Fibroblast of skin of scalp (primary cell): ENCODE measurements around the gene PCOLCE2.
"Not testable (repeated sequence)": the region's sequence is repeated elsewhere in the genome, so short reads cannot be mapped to it uniquely, and the experiment has no call there.

ENCODE experiments used
- DNase-seq: peaks from one replicate; pipeline ENCODE4 v3.0.0-alpha.2; 2013

Gene PCOLCE2

GRCh38 chr3:142898346-142899213 lies 9.7 kb upstream of the PCOLCE2 start:
- DNase-seq, result no peak

- no peak for DNase-seq
Observed at GRCh38 chr3:142897807-142898206, 8.9 kb upstream of the PCOLCE2 start.

DNA sequence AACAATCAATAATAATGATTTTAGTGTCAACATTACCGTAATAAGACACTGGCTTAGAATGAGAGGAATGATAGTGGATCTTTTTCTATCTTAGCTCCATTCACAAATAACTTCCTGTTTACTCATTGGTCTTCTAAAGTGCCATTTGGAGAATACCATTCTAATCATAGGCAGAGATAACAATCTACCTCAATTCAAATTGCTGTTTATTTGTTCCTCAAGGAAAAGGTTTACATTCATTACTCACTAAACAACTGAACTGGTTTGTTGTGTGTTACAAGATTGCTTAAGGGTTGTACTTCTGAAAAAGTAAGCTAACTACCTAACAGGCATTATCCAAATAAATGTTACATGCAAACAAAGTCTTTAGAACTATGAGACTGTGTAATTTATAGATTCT lies 8.1 kb upstream of the PCOLCE2 start:
- DNase-seq, result no peak

DNA sequence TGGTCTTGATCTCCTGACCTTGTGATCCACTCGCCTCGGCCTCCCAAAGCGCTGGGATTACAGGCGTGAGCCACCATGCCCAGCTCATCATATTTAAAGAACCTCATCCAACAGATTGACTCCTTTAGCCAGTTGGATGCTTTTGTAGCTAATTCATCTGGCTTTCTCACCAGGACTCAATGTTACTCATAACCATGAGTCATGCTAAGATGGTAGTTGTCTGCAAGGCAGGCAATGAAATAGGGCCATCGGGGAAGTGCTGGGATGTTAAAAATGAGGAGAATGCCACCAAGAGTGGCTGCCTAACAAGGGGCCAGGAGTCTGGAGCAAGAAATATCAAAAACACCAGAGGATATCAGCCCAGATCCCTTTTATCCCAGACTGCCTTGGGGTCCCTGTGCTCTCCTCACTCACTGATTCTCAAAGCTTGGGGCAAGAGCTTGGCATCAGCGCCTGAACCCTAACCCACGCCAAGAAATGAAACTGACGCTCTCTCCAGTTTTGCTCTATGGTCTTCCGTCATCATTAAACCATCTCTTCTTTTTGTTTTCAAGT lies 7.4 kb upstream of the PCOLCE2 start:
- peak; percentile 75 for DNase-seq

DNA sequence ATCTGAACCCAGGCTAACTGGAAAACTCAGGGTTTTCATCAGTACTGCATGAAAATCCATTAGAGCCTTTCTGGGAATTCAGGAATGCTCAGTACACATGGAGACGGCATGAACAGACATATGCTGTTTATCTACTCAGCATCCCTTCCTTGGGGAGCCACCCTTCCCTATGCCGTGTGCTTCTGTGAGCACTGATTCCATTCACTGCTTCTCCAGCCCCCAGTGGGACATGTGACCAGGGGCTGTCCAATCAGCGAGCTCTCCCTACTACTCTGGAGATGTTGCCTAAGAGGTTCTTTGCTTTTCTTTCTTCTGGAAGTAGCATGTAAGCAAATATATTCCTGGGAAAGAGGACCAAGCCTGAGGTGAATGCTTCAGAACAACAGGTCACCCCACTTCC lies 5.6 kb upstream of the PCOLCE2 start:
- DNase-seq, result no peak

DNA sequence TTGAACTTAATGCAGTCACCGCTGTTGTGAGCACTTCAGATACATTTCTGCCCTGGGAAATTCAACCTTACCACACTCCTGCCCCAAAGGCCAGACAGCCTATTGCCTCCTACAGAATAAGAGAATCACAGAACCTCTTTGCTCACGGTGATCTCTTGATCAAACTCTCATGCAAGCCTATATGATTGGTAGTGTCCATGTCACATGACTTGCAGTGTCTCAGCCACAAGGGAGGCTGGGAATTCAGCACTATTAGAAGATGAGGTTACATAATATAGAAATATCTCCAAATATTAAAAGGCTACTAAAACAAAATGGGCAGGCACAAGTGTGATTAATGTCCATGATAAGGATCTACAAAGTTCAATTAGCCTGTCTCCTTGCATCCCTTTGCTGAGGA lies 3.8 kb upstream of the PCOLCE2 start:
- no peak for DNase-seq

DNA sequence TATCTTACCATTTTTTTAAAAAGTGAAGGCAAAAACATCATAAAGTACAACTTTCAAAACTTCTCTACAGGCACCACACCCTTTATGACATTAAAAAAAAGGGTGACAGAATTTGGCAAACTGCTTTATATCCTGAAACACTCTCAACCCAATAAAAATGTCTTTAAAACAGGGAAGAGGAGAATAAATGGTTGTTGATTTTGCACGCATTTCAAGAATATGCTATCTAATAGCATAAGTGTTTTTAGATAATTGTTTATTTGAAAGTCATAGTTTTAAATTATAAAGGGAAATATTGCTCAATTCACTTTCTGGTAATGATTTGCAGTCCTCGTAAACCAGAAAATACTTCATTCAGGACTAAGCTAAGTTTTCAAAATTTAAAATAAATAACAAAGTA lies 1.7 kb upstream of the PCOLCE2 start:
- DNase-seq, result no peak

- DNase-seq, result no peak
Observed at GRCh38 chr3:142889212-142890014, 530 bp upstream of the PCOLCE2 start.

DNA sequence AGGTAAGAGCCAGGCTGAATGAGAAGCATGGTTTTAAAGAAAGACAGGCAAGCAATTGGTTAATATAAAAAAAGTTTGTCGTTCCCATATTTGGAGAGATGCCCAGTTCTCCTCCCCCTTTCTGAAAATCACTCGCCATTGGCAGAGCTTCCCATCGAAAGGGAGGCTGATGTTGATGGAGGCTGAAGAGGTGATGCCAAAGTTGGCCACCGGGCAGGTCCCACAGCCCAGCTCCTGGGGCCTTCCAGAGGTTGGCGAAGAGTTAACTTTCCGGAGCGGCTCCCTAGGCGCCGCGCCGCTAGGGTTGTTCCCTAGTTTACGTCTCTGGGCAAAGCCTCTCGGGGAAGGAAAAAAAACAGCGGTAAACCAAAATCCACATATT lies 793 bp downstream of the PCOLCE2 start:
- DNase-seq, result peak; percentile 43

- peak; percentile 51 for DNase-seq
Observed at GRCh38 chr3:142886940-142887339, 1.9 kb downstream of the PCOLCE2 start.

GRCh38 chr3:142886021-142886420 lies 2.9 kb downstream of the PCOLCE2 start:
- DNase-seq, result no peak

DNA sequence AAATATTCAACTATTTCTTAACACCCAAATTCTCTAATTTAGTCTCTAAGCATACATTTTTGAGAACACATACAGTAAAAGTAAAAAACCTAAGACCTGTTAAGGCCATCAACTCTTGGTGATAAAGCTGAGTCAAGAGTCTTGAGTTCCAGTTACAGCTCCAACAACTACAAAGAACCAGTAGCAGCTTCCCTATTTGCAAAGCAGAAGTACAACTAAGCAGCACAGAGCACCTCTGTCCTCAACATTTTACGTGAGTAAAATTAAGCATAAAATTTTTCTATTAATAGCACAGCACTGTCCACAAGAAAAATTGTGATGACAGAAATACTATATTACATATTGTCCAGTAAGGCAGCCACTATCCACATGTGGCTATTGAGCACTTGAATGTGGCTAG lies 4.4 kb downstream of the PCOLCE2 start:
- no peak for DNase-seq

- not testable (repeated sequence) for DNase-seq
Observed at GRCh38 chr3:142883534-142883933, 5.3 kb downstream of the PCOLCE2 start.

GRCh38 chr3:142881445-142882224 lies 7.2 kb downstream of the PCOLCE2 start:
- DNase-seq, result no peak

DNA sequence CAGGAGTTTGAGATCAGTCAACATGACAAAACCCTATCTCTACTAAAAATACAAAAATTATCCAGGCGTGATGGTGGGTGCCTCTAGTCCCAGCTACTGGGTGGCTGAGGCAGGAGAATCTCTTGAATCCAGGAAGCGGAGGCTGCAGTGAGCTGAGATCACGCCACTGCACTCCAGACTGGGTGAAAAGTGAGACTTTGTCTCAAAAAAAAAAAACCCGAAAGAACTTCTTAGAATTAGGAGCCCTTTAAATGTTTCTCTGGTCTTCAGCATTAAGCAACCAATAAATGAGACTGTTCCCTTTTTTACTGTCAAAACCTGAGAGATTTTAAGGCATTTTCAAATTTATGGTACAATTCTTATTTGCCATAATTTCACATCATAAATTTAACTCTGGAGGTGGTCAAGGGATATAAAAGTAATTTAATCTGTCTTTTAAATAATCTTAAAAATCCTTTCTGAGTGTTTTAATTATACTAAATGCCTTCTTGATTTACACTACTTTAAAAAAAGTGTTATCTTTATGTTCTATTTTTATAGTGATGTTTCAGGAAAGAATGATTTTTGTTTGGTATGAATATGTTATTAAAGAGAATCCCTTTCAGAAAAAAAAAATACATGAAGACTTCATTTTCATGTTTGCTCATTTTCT lies 10.1 kb downstream of the PCOLCE2 start:
- DNase-seq, result no peak

DNA sequence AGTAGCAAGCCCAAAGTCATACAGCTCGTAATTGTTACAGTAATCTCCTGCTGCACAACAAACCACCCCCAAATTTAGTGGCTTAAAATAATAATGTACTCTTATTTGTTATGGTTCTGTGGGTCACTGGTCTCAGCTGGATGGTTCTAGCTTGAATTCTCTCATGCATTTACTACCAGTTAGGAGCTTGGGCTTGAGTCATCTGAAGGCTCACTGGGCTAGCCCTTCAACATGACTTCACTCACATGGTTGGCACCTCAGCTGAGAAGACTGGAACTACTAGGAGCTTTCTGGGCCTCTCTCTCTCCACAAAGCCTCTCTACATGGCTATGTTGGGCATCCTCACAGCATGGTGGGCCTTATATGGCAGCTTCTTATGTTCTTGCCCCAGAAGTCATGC lies 12.5 kb downstream of the PCOLCE2 start:
- no peak for DNase-seq

GRCh38 chr3:142875583-142876207 lies 13.2 kb downstream of the PCOLCE2 start:
- DNase-seq, result no peak

- no peak for DNase-seq
Observed at GRCh38 chr3:142875099-142875498, 13.8 kb downstream of the PCOLCE2 start.

- not testable (repeated sequence) for DNase-seq
Observed at GRCh38 chr3:142868382-142868781, 20.5 kb downstream of the PCOLCE2 start.

- DNase-seq, result no peak
Observed at GRCh38 chr3:142866841-142867631, 21.8 kb downstream of the PCOLCE2 start.
